WERI-Rb-1 (cell line): ENCODE results near the gene TMEM186.

Source experiments
- DNase-seq: peaks from one replicate; pipeline ENCODE4 v3.0.0-alpha.2; 2020
- H3K27ac ChIP-seq: fragments of 250-450 bp; sonication (Bioruptor Pico); 2 replicates; pipeline ENCODE4 v1.5.1; 2020; ENCODE audit warnings: mild to moderate bottlenecking, moderate library complexity
- H3K27me3 ChIP-seq: fragments of 250-450 bp; sonication (Bioruptor Pico); 2 replicates; pipeline ENCODE4 v1.5.1; 2021; ENCODE audit warnings: mild to moderate bottlenecking, low read depth, moderate library complexity; ENCODE audit not compliant: insufficient read depth, severe bottlenecking
- H3K36me3 ChIP-seq: fragments of 250-450 bp; sonication (Bioruptor Pico); 2 replicates; pipeline ENCODE4 v1.5.1; 2020; ENCODE audit warnings: mild to moderate bottlenecking, moderate library complexity
- H3K4me3 ChIP-seq: 2 replicates; pipeline ENCODE4 v1.5.1; 2011; ENCODE audit warnings: low read depth, mild to moderate bottlenecking, control low read depth, low read length
- H3K9me3 ChIP-seq: fragments of 250-450 bp; sonication (Bioruptor Pico); 2 replicates; pipeline ENCODE4 v1.5.1; 2021; ENCODE audit warnings: mild to moderate bottlenecking, moderate library complexity; ENCODE audit not compliant: severe bottlenecking
- TF ChIP-seq, protein P1 (sequence below): IDR thresholded peaks from 2 replicates; pipeline ENCODE4 v1.5.1; 2011; ENCODE audit warnings: low read depth, mild to moderate bottlenecking, control low read depth, inconsistent platforms, low read length

Gene TMEM186

DNA sequence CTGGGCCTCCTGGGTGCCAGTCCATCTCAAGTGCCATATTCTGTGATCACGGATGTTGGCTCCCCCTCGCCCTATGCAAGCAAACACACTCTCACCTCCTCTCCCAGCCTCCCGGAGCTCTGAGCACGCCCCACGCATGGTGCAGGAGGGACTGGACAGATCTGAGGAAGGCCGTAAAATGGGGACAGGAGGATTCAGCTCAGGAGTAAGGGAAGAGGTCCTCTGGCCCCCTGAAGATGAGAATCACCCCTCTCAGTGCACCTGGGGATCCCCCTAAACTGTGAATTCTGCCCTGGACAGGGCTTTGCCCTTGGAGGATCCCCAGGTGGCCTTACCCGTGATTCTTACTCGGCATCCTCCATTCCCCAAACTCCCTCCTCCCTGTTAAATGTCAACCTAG is 15.6 kb downstream of the TMEM186 start:
- Histone ChIP-seq H3K27ac (no peak overlapping the region), H3K27me3 (peaks cover 22% of the 10 kb centered on the region), H3K4me3 (no peak overlapping the region), H3K9me3 (peaks cover 2% of the 10 kb centered on the region), H3K36me3 (no peaks in the 10 kb centered on the region)
- TF ChIP-seq, protein P1, sequence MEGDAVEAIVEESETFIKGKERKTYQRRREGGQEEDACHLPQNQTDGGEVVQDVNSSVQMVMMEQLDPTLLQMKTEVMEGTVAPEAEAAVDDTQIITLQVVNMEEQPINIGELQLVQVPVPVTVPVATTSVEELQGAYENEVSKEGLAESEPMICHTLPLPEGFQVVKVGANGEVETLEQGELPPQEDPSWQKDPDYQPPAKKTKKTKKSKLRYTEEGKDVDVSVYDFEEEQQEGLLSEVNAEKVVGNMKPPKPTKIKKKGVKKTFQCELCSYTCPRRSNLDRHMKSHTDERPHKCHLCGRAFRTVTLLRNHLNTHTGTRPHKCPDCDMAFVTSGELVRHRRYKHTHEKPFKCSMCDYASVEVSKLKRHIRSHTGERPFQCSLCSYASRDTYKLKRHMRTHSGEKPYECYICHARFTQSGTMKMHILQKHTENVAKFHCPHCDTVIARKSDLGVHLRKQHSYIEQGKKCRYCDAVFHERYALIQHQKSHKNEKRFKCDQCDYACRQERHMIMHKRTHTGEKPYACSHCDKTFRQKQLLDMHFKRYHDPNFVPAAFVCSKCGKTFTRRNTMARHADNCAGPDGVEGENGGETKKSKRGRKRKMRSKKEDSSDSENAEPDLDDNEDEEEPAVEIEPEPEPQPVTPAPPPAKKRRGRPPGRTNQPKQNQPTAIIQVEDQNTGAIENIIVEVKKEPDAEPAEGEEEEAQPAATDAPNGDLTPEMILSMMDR = no peak
- no peak for DNase-seq

DNA sequence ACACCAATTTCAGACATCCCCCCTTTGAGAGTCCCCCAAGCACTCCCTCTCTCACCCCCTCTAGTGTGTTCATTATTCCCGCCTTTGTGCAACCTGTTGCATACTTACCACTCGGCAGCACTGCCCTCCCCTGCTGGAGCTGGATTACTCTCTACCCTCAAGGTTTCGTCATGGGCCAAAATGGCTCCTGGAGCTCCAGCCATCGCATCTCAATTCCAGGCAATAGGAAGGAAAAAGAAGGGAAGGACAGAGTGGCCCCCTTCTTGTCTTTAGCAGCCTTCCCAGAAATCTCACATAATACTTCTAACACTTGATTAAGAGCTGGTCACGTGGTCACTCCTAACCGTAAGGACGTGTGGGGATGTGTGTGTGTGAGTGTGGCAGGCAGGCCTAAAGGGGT is 20.2 kb downstream of the TMEM186 start:
- Histone ChIP-seq H3K9me3 (peaks cover 2% of the 10 kb centered on the region), H3K36me3 (no peaks in the 10 kb centered on the region), H3K27ac (no peak overlapping the region), H3K27me3 (peaks cover 7% of the 10 kb centered on the region), H3K4me3 (no peak overlapping the region)
- TF ChIP-seq, protein P1 = no peak
- DNase-seq = no peak

DNA sequence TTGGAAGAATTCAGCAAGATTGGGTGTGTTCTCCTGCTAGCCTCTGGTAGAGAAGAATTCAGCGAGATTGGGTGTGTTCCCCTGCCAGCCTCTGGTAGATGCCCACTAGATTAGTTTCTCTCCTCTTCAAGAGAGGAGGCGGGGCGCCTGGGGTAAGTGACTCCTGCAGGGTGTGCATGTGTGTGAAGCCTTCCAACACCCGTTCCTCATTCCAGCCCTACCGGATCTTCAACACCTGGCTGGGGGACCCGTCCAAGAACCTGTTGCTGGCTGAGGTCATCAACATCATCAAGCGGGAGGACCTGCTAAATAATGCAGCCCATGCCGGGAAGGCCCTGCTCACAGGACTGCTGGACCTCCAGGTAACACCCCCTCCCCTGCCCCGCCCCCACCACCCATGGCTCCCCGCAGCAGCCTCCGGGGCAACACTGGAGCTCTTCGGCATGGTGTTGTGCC is 21.3 kb downstream of the TMEM186 start:
- Histone ChIP-seq H3K4me3 (no peak overlapping the region), H3K9me3 (peaks cover 2% of the 10 kb centered on the region), H3K27me3 (no peaks in the 10 kb centered on the region), H3K36me3 (no peaks in the 10 kb centered on the region), H3K27ac (no peak overlapping the region)
- DNase-seq = no peak
- TF ChIP-seq, protein P1 = no peak

DNA sequence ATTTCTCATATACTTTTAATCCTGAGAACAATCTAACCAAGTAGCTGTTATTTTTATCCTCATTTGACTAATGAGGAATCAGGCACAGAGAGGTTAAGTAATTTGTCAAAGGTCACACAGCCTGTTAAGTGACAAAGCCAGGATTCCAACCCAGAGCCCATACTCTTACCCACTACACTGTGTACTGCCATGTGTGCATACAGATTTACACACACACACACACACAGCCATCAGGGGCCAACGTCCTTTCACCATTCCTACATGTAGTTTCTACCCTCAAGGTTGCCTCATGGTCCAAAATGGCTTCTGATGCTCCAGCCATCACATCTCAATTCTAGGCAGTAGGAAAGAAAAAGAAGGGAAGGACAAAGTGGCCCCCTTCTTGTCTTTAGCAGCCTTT is 22.1 kb downstream of the TMEM186 start:
- no peak overlapping the region for H3K27ac ChIP-seq
- H3K4me3 ChIP-seq = no peak overlapping the region
- TF ChIP-seq, protein P1 = no peak
- H3K27me3 ChIP-seq = no peaks in the 10 kb centered on the region
- peaks cover 2% of the 10 kb centered on the region for H3K9me3 ChIP-seq
- no peaks in the 10 kb centered on the region for H3K36me3 ChIP-seq
- DNase-seq = no peak

DNA sequence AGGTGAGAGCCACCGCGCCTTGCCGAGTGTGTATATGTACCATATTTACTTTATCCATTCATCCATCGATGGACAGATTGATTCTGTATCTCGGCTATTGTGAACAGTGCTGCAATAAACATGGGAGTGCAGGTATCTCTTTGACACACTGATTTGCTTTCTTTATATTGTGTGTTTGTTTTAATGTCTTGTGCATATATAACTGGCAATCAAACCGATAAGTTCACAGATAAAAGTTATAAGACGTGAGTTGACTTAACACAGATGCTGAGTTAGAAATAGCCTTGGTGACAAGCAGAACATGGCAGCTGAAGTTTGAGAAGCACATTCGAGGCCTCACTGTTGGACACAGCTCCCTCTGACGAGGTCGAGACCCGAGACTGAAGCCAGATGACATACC is 23.2 kb downstream of the TMEM186 start:
- H3K27me3 ChIP-seq = no peaks in the 10 kb centered on the region
- H3K9me3 ChIP-seq = peaks cover 2% of the 10 kb centered on the region
- DNase-seq = no peak
- TF ChIP-seq, protein P1 = no peak
- H3K4me3 ChIP-seq = no peak overlapping the region
- no peaks in the 10 kb centered on the region for H3K36me3 ChIP-seq
- no peak overlapping the region for H3K27ac ChIP-seq

DNA sequence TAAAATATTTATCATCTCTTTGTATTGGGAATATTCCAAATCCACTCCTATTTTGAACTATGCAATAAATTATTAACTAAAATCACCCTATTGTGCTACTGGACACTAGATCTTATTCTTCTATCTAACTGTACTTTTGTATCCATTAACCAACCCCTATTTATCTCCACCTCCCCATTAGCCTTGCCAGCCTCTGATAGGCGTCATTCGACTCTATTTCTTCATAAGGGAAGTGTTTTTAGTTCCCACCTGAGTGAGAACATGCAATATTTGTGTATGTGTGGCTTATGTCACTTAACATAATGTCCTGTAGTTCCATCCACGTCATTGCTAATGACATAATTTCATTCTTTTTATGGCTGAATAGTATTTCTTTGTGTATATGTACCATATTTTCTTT is 23.9 kb downstream of the TMEM186 start:
- TF ChIP-seq, protein P1 = no peak
- Histone ChIP-seq H3K4me3 (no peak overlapping the region), H3K36me3 (no peaks in the 10 kb centered on the region), H3K9me3 (peaks cover 2% of the 10 kb centered on the region), H3K27ac (no peak overlapping the region), H3K27me3 (no peaks in the 10 kb centered on the region)
- no peak for DNase-seq
